HepG2 (cell line): Measurements from ENCODE around the gene ULK4. TPM values are rescaled to one million over a fixed set of nuclear protein-coding genes. Genes with fewer than 3 reads are reported as not detected.

Experiments used
- ATAC-seq: fragments of 200-7000 bp; cut with Tn5 transposase; 3 replicates; pipeline ENCODE4 v1.9.1; 2020; ENCODE audit warnings: mild to moderate bottlenecking, moderate library complexity
- BruUV-seq: library from RNA; stranded (reverse); fragments of 400-500 nt; replicated peaks from 2 replicates; lab custom pipeline; 2021; lab: Mats Ljungman, UMichigan
- CTCF ChIA-PET: fragments of 300-600 bp; formaldehyde crosslinking; extraction: SDS; loops from one replicate; lab custom pipeline; 2021; ENCODE audit warnings: low total read pairs, inconsistent platforms, low intra/inter-chr PET ratio; lab: Yijun Ruan, JAX
- POLR2A ChIA-PET: fragments of 350-600 bp; sonication (Branson Sonifier 250); formaldehyde crosslinking; loops from one replicate; lab custom pipeline; 2020; ENCODE audit warnings: antibody characterized with exemption, inconsistent platforms; lab: Yijun Ruan, JAX
- DNase-seq: peaks from one replicate; pipeline ENCODE4 v3.0.0-alpha.2; 2015; ENCODE audit warnings: low spot score
- FAIRE-seq: peaks from 3 replicates; lab custom pipeline; 2011; peaks lifted over from hg19 to GRCh38; lab: Jason Lieb, UNC
- H2AFZ ChIP-seq: one replicate; pipeline ENCODE4 v1.6.1; 2011; ENCODE audit warnings: low read length, inconsistent platforms
- H3K27ac ChIP-seq: fragments of 300-600 bp; 3 replicates; pipeline ENCODE4 v1.8.0; 2011; ENCODE audit warnings: mixed run types, mild to moderate bottlenecking, mixed read lengths, low read length, inconsistent platforms; ENCODE audit not compliant: insufficient read depth; ENCODE audit errors: extremely low read length
- H3K27me3 ChIP-seq, 2 experiments: fragments of 200-600 bp in 1 of 2; 2 replicates in 1 of 2; 3 replicates in 1 of 2; pipeline versions ENCODE4 v1.6.0 to v1.8.0; 2011; ENCODE audit warnings: low read length in 2 of 2, mild to moderate bottlenecking in 2 of 2, moderate library complexity in 2 of 2, inconsistent platforms in 1 of 2; ENCODE audit not compliant: insufficient read depth in 2 of 2, control insufficient read depth in 1 of 2
- H3K36me3 ChIP-seq, 2 experiments: fragments of 200-600 bp in 1 of 2; replicated peaks in 1 of 2; 2 replicates in 1 of 2; 3 replicates in 1 of 2; pipeline versions ENCODE4 v1.5.1 to v1.8.0; 2011; ENCODE audit warnings: low read length in 2 of 2, inconsistent platforms in 1 of 2; ENCODE audit not compliant: insufficient read depth in 2 of 2, control insufficient read depth in 1 of 2
- H3K4me1 ChIP-seq: 2 replicates; pipeline ENCODE4 v1.5.1; 2012; ENCODE audit warnings: low read length, inconsistent platforms; ENCODE audit not compliant: insufficient read depth
- H3K4me2 ChIP-seq: 2 replicates; pipeline ENCODE4 v1.6.0; 2011; ENCODE audit warnings: low read depth, low read length, inconsistent platforms
- H3K4me3 ChIP-seq, 3 experiments: fragments of 200-600 bp in 1 of 3; sonication (generic), shearing (Covaris generic) in 1 of 3; replicated peaks in 1 of 3; 2 replicates each; pipeline ENCODE4 v1.5.1; 2011 to 2016; ENCODE audit warnings: low read length in 3 of 3, inconsistent platforms in 2 of 3, low read depth in 2 of 3, mild to moderate bottlenecking in 2 of 3, control low read depth in 1 of 3, mixed read lengths in 1 of 3; ENCODE audit not compliant: insufficient read depth in 1 of 3
- H3K79me2 ChIP-seq: one replicate; pipeline ENCODE4 v1.6.1; 2011; ENCODE audit warnings: low read length, inconsistent platforms; ENCODE audit not compliant: insufficient read depth
- H3K9ac ChIP-seq: 2 replicates; pipeline ENCODE4 v1.6.0; 2011; ENCODE audit warnings: mild to moderate bottlenecking, low read depth, low read length, inconsistent platforms; ENCODE audit not compliant: insufficient read depth
- H3K9me3 ChIP-seq: 2 replicates; pipeline ENCODE4 v1.5.1; 2012; ENCODE audit warnings: mild to moderate bottlenecking, low read length
- H4K20me1 ChIP-seq: 2 replicates; pipeline ENCODE4 v1.6.0; 2011; ENCODE audit warnings: inconsistent platforms, mild to moderate bottlenecking, low read length, moderate library complexity; ENCODE audit not compliant: insufficient read depth
- ADNP ChIP-seq: sonication (generic); formaldehyde crosslinking; IDR thresholded peaks from 2 replicates; pipeline ENCODE4 v1.4.0; 2020; ENCODE audit warnings: missing genetic modification reagents
- ATM ChIP-seq: fragments of 450-650 bp; IDR thresholded peaks from 2 replicates; pipeline ENCODE4 v1.7.1; 2017; ENCODE audit warnings: mild to moderate bottlenecking, borderline replicate concordance
- CHCHD3 ChIP-seq: sonication (generic); formaldehyde crosslinking; IDR thresholded peaks from 2 replicates; pipeline ENCODE4 v1.8.0; 2022; ENCODE audit warnings: mild to moderate bottlenecking, missing genetic modification reagents, moderate library complexity
- ELF4 ChIP-seq: sonication (generic); formaldehyde crosslinking; IDR thresholded peaks from 2 replicates; pipeline ENCODE4 v1.5.0; 2020; ENCODE audit warnings: missing genetic modification reagents, mild to moderate bottlenecking, moderate library complexity, borderline replicate concordance
- EZH2 ChIP-seq: conservative IDR thresholded peaks from 2 replicates; pipeline ENCODE4 v1.6.1; 2012; ENCODE audit warnings: mild to moderate bottlenecking, low read depth, low read length, moderate library complexity
- HMG20B ChIP-seq: conservative IDR thresholded peaks from 2 replicates; pipeline ENCODE4 v1.6.1; 2016; ENCODE audit warnings: missing genetic modification reagents, missing compliant biosample characterization
- KDM5B ChIP-seq: sonication (generic); formaldehyde crosslinking; IDR thresholded peaks from 2 replicates; pipeline ENCODE4 v1.4.0; 2020; ENCODE audit warnings: missing genetic modification reagents, mild to moderate bottlenecking, borderline replicate concordance
- KLF11 ChIP-seq: IDR thresholded peaks from 2 replicates; pipeline ENCODE4 v1.6.1; 2016; ENCODE audit warnings: missing compliant biosample characterization
- KLF13 ChIP-seq: sonication (generic); formaldehyde crosslinking; IDR thresholded peaks from 2 replicates; pipeline ENCODE4 v1.4.0; 2020; ENCODE audit warnings: mild to moderate bottlenecking, missing genetic modification reagents
- MAFF ChIP-seq: IDR thresholded peaks from 2 replicates; pipeline ENCODE4 v1.6.1; 2011; ENCODE audit warnings: low read depth, low read length, improper control_type of control experiment
- MTA1 ChIP-seq: sonication (generic); formaldehyde crosslinking; IDR thresholded peaks from 2 replicates; pipeline ENCODE4 v1.4.0; 2020; ENCODE audit warnings: missing genetic modification reagents, mild to moderate bottlenecking, borderline replicate concordance
- MTA3 ChIP-seq: sonication (generic); formaldehyde crosslinking; IDR thresholded peaks from 2 replicates; pipeline ENCODE4 v1.4.0; 2020; ENCODE audit warnings: missing genetic modification reagents
- PHB2 ChIP-seq: fragments of 450-650 bp; IDR thresholded peaks from 2 replicates; pipeline ENCODE4 v1.6.1; 2018; ENCODE audit not compliant: partially characterized antibody
- SYNCRIP ChIP-seq: fragments of 200-400 bp; formaldehyde crosslinking; IDR thresholded peaks from 2 replicates; pipeline ENCODE4 v1.6.1; 2018; ENCODE audit warnings: mild to moderate bottlenecking, low read depth, low read length; ENCODE audit not compliant: insufficient read depth
- XRCC5 ChIP-seq: fragments of 200-400 bp; formaldehyde crosslinking; optimal IDR thresholded peaks from 2 replicates; pipeline ENCODE3; 2017; ENCODE audit warnings: mild to moderate bottlenecking, low read length
- ZNF101 ChIP-seq: sonication (generic); formaldehyde crosslinking; IDR thresholded peaks from 2 replicates; pipeline ENCODE4 v1.4.0; 2020; ENCODE audit warnings: mild to moderate bottlenecking, low read depth, missing genetic modification reagents, borderline replicate concordance
- ZNF292 ChIP-seq: sonication (generic); formaldehyde crosslinking; IDR thresholded peaks from 2 replicates; pipeline ENCODE4 v1.8.1; 2022; ENCODE audit warnings: mild to moderate bottlenecking, low read depth, missing genetic modification reagents, borderline replicate concordance
- ZNF329 ChIP-seq: sonication (generic); formaldehyde crosslinking; IDR thresholded peaks from 2 replicates; pipeline ENCODE4 v1.9.0; 2021; ENCODE audit warnings: low read depth, mild to moderate bottlenecking, missing genetic modification reagents
- WGBS: methylation state at CpG from one replicate; pipeline ENCODE4 v1.1.6; 2017; ENCODE audit warnings: low lambda C conversion rate; 5-methylcytosine and 5-hydroxymethylcytosine counted together
- in situ Hi-C: cut with HindIII; loops from 2 replicates; pipeline ENCODE4 v1.10.0; 2017; ENCODE audit warnings: low pct_unique_long_range_greater_than_20kb; ENCODE audit not compliant: extremely low pct_ligation_motif_present
- intact Hi-C: fragments of 100-400 bp; cut with micrococcal nuclease; formaldehyde crosslinking; loops from one replicate; pipeline ENCODE4 v1.10.0; 2022; ENCODE audit not compliant: unreplicated experiment
- polyA plus RNA-seq, 8 experiments: library from polyadenylated mRNA; depleted of rRNA in 3 of 8; stranded (reverse) in 7 of 8; unstranded in 1 of 8; fragments of >200 nt; fragmentation: Illumina TruSeq in 4 of 8; extraction: Trizol in 4 of 8; gene quantifications; 2 replicates each; pipeline versions ENCODE4 v1.2.1 to v1.2.3, GENCODE V29; 2011 to 2016; ENCODE audit warnings: low read depth in 4 of 8, missing spikeins in 1 of 8, mixed read lengths in 1 of 8; ENCODE audit not compliant: insufficient read depth in 1 of 8
- total RNA-seq, 5 experiments: library from RNA; depleted of rRNA; stranded (reverse); fragments of >200 nt; fragmentation: Illumina TruSeq; extraction: Trizol; gene quantifications; 2 replicates each; pipeline ENCODE4 v1.2.3, GENCODE V29; 2016; ENCODE audit warnings: low read depth in 1 of 5
- TF ChIP-seq, protein P1 (sequence below): fragments of 450-650 bp; IDR thresholded peaks from 2 replicates; pipeline ENCODE4 v1.6.1; 2017
- TF ChIP-seq, protein P2 (sequence below): sonication (generic); formaldehyde crosslinking; IDR thresholded peaks from 2 replicates; pipeline ENCODE4 v1.8.0; 2023; ENCODE audit warnings: mild to moderate bottlenecking, missing genetic modification reagents
- TF ChIP-seq, protein P3 (sequence below): fragments of 450-650 bp; IDR thresholded peaks from 2 replicates; pipeline ENCODE4 v1.6.1; 2017; ENCODE audit warnings: mild to moderate bottlenecking

ULK4 gene
- total and polyA plus RNA-seq, 2 of the 13 experiments (the other 11 are each of a cell fraction or from before 2014, with no cell fraction given) = 6.7 to 11.8 TPM

DNA sequence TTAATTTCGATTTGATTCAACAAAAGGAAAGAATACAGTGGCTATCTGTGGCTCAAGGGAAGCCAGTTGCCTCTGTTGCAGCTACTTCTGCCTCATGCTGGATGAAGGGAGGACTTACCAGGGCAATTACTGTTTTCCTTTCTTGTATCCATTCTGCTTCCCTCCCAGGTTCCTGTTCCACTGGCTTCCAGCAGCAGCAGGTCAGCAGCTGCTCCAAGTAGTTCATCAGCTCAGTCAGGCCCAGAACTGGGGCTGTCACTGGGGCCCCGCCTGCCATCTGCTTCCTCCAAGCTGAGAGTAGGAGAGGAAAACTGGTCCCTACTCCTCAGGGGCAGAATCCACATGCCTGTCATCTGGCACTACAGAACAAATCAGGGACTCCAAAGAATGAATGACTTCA lies 48.6 kb upstream of the ULK4 start (continued):
- TF ChIP-seq EZH2 = no peak
- TF ChIP-seq ADNP (CRISPR knock-in tag) = no peak
- no peak for TF ChIP-seq MAFF
- TF ChIP-seq, all 625 proteins: peak for 0

DNA sequence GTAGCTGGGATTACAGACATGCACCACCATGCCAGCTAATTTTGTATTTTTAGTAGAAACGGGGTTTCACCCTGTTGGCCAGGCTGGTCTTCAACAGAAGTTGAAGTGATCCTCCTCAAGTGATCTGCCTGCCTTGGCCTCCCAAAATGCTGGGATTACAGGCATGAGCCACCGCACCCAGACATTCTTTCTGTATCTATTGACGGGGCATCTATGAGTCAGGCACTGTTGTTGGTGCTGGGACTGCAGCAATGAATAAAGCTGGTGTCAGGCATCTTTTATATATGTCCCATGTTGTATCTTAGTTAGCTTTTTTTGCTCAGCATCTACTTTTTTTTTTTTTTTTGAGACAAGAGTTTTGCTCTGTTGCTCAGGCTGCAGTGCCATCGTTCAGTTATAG lies 47.6 kb upstream of the ULK4 start:
- 48% methylated on average over 4 of the region's 4 CpGs for WGBS
- CTCF ChIA-PET = no interaction called here
- POLR2A ChIA-PET = no interaction called here
- TF ChIP-seq, protein P1, sequence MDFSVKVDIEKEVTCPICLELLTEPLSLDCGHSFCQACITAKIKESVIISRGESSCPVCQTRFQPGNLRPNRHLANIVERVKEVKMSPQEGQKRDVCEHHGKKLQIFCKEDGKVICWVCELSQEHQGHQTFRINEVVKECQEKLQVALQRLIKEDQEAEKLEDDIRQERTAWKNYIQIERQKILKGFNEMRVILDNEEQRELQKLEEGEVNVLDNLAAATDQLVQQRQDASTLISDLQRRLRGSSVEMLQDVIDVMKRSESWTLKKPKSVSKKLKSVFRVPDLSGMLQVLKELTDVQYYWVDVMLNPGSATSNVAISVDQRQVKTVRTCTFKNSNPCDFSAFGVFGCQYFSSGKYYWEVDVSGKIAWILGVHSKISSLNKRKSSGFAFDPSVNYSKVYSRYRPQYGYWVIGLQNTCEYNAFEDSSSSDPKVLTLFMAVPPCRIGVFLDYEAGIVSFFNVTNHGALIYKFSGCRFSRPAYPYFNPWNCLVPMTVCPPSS = no peak
- TF ChIP-seq XRCC5 (no peak), SYNCRIP (no peak), MTA3 (no peak), ELF4 (CRISPR knock-in tag) (no peak), HMG20B (CRISPR knock-in tag) (no peak), KLF13 (CRISPR knock-in tag) (no peak), ZNF329 (CRISPR knock-in tag) (no peak), CHCHD3 (CRISPR knock-in tag) (no peak), ZNF292 (CRISPR knock-in tag) (no peak), MTA1 (CRISPR knock-in tag) (no peak), KLF11 (CRISPR knock-in tag) (no peak), PHB2 (no peak), ATM (no peak), ZNF101 (CRISPR knock-in tag) (no peak), KDM5B (no peak)
- TF ChIP-seq, protein P2, sequence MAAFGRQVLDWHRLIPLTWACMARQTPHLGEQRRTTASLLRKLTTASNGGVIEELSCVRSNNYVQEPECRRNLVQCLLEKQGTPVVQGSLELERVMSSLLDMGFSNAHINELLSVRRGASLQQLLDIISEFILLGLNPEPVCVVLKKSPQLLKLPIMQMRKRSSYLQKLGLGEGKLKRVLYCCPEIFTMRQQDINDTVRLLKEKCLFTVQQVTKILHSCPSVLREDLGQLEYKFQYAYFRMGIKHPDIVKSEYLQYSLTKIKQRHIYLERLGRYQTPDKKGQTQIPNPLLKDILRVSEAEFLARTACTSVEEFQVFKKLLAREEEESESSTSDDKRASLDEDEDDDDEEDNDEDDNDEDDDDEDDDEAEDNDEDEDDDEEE (CRISPR knock-in tag) = no peak
- TF ChIP-seq, protein P3, sequence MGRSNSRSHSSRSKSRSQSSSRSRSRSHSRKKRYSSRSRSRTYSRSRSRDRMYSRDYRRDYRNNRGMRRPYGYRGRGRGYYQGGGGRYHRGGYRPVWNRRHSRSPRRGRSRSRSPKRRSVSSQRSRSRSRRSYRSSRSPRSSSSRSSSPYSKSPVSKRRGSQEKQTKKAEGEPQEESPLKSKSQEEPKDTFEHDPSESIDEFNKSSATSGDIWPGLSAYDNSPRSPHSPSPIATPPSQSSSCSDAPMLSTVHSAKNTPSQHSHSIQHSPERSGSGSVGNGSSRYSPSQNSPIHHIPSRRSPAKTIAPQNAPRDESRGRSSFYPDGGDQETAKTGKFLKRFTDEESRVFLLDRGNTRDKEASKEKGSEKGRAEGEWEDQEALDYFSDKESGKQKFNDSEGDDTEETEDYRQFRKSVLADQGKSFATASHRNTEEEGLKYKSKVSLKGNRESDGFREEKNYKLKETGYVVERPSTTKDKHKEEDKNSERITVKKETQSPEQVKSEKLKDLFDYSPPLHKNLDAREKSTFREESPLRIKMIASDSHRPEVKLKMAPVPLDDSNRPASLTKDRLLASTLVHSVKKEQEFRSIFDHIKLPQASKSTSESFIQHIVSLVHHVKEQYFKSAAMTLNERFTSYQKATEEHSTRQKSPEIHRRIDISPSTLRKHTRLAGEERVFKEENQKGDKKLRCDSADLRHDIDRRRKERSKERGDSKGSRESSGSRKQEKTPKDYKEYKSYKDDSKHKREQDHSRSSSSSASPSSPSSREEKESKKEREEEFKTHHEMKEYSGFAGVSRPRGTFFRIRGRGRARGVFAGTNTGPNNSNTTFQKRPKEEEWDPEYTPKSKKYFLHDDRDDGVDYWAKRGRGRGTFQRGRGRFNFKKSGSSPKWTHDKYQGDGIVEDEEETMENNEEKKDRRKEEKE = no peak

More for the DNA sequence above, 47.6 kb upstream of the ULK4 start:
- Histone ChIP-seq H3K27me3 (peaks cover 0 to 1% of the 10 kb centered on the region in 2 experiments; a peak in 1 of 5 replicates), H2AFZ (no peak overlapping the region), H3K9ac (no peak overlapping the region), H3K36me3 (no peaks in the 10 kb centered on the region), H3K4me1 (0 out of 2 replicates have a peak, but pooled peaks cover 11% of the 10 kb centered on the region), H3K4me3 (no peak overlapping the region), H3K9me3 (no peaks in the 10 kb centered on the region), H4K20me1 (no peaks in the 10 kb centered on the region), H3K79me2 (peaks cover 4% of the 10 kb centered on the region), H3K4me2 (no peak overlapping the region), H3K27ac (no peak overlapping the region)
- in situ Hi-C loops = loop anchor here (25.0 kb wide), 1 partner anchor 178 kb away; no protein-coding TSS in a partner anchor
- FAIRE-seq (no peak), ATAC-seq (no peak), DNase-seq (no peak)
- intact Hi-C loops = no loop called here
- no TSS peak for BruUV-seq
